HEK293 (cell line): Measurements from ENCODE around the gene KCNMA1.

Experiments
- CTCF ChIA-PET: fragments of 350-600 bp; formaldehyde crosslinking; extraction: SDS; loops from one replicate; lab custom pipeline; 2021; ENCODE audit warnings: antibody characterized with exemption; lab: Yijun Ruan, JAX
- POLR2A ChIA-PET: fragments of 300-600 bp; formaldehyde crosslinking; extraction: SDS; loops from one replicate; lab custom pipeline; 2020; ENCODE audit warnings: antibody characterized with exemption, inconsistent platforms; lab: Yijun Ruan, JAX
- H3K27ac ChIP-seq: fragments of 200-500 bp; sonication (Bioruptor generic); 2 replicates; pipeline ENCODE4 v1.5.1; 2014; ENCODE audit warnings: low read depth, low read length, control low read depth, inconsistent platforms; ENCODE audit errors: extremely low read depth
- H3K36me3 ChIP-seq, 2 experiments: fragments of 200-500 bp in 1 of 2; sonication (Bioruptor generic) in 1 of 2; 1 replicate in 1 of 2; 2 replicates in 1 of 2; pipeline ENCODE4 v1.5.1; 2014 to 2017; ENCODE audit warnings: inconsistent platforms in 2 of 2, low read length in 2 of 2; ENCODE audit not compliant: control insufficient read depth in 2 of 2, insufficient read depth in 1 of 2
- H3K4me1 ChIP-seq: fragments of 200-500 bp; sonication (Bioruptor generic); 2 replicates; pipeline ENCODE4 v1.5.1; 2014; ENCODE audit warnings: mild to moderate bottlenecking, low read length, inconsistent platforms; ENCODE audit not compliant: control insufficient read depth, insufficient read depth
- H3K4me3 ChIP-seq: 2 replicates; pipeline ENCODE4 v1.5.1; 2011; ENCODE audit warnings: low read depth, mild to moderate bottlenecking, control low read depth, low read length, moderate library complexity
- H3K9me3 ChIP-seq: fragments of 200-500 bp; sonication (Bioruptor generic); 2 replicates; pipeline ENCODE4 v1.5.1; 2014; ENCODE audit warnings: low read depth, low read length, inconsistent platforms; ENCODE audit not compliant: control insufficient read depth, insufficient read depth
- BCL11A ChIP-seq: fragments of 450-650 bp; formaldehyde crosslinking; IDR thresholded peaks from 2 replicates; pipeline ENCODE4 v1.5.1; 2016; ENCODE audit warnings: low read depth, missing biosample characterization, missing genetic modification characterization
- GLIS2 ChIP-seq: fragments of 450-650 bp; formaldehyde crosslinking; IDR thresholded peaks from 2 replicates; pipeline ENCODE4 v1.5.1; 2016; ENCODE audit warnings: missing biosample characterization, missing genetic modification characterization
- MZF1 ChIP-seq: fragments of 450-650 bp; formaldehyde crosslinking; IDR thresholded peaks from 2 replicates; pipeline ENCODE4 v1.5.1; 2017; ENCODE audit warnings: missing biosample characterization, missing genetic modification characterization, borderline replicate concordance
- REPIN1 ChIP-seq: fragments of 450-650 bp; formaldehyde crosslinking; IDR thresholded peaks from 2 replicates; pipeline ENCODE4 v1.5.1; 2017; ENCODE audit warnings: missing biosample characterization, missing genetic modification characterization, low read depth
- ZBTB21 ChIP-seq: fragments of 450-650 bp; formaldehyde crosslinking; IDR thresholded peaks from 2 replicates; pipeline ENCODE4 v1.5.1; 2017; ENCODE audit warnings: missing biosample characterization, missing genetic modification characterization
- ZBTB8A ChIP-seq: fragments of 450-650 bp; formaldehyde crosslinking; IDR thresholded peaks from 2 replicates; pipeline ENCODE4 v1.5.1; 2016; ENCODE audit warnings: missing biosample characterization, missing genetic modification characterization
- ZFP69B ChIP-seq: fragments of 450-650 bp; formaldehyde crosslinking; IDR thresholded peaks from 2 replicates; pipeline ENCODE4 v1.5.1; 2016; ENCODE audit warnings: missing biosample characterization, missing genetic modification characterization
- ZNF175 ChIP-seq: fragments of 450-650 bp; formaldehyde crosslinking; IDR thresholded peaks from 2 replicates; pipeline ENCODE4 v1.5.1; 2016; ENCODE audit warnings: missing biosample characterization, missing genetic modification characterization
- ZNF239 ChIP-seq: fragments of 450-650 bp; formaldehyde crosslinking; IDR thresholded peaks from 2 replicates; pipeline ENCODE4 v1.5.1; 2016; ENCODE audit warnings: missing biosample characterization, missing genetic modification characterization
- ZNF266 ChIP-seq: fragments of 450-650 bp; formaldehyde crosslinking; IDR thresholded peaks from 2 replicates; pipeline ENCODE4 v1.5.1; 2016; ENCODE audit warnings: missing biosample characterization, missing genetic modification characterization, low read depth
- ZNF391 ChIP-seq: fragments of 450-650 bp; formaldehyde crosslinking; IDR thresholded peaks from 2 replicates; pipeline ENCODE4 v1.5.1; 2016; ENCODE audit warnings: low read depth, missing biosample characterization, missing genetic modification characterization, borderline replicate concordance
- ZNF404 ChIP-seq: fragments of 450-650 bp; formaldehyde crosslinking; IDR thresholded peaks from 2 replicates; pipeline ENCODE4 v1.5.1; 2017; ENCODE audit warnings: missing biosample characterization, missing genetic modification characterization
- ZNF521 ChIP-seq: fragments of 450-650 bp; formaldehyde crosslinking; IDR thresholded peaks from 2 replicates; pipeline ENCODE4 v1.5.1; 2017; ENCODE audit warnings: missing biosample characterization, mild to moderate bottlenecking, missing genetic modification characterization
- ZNF596 ChIP-seq: fragments of 450-650 bp; IDR thresholded peaks from 2 replicates; pipeline ENCODE4 v1.5.0; 2018; ENCODE audit warnings: missing biosample characterization, mild to moderate bottlenecking, missing genetic modification characterization, moderate library complexity
- ZNF600 ChIP-seq: fragments of 450-650 bp; formaldehyde crosslinking; IDR thresholded peaks from 2 replicates; pipeline ENCODE4 v1.5.1; 2016; ENCODE audit warnings: missing biosample characterization, missing genetic modification characterization
- ZNF621 ChIP-seq: fragments of 450-650 bp; formaldehyde crosslinking; IDR thresholded peaks from 2 replicates; pipeline ENCODE4 v1.5.1; 2017; ENCODE audit warnings: missing biosample characterization, missing genetic modification characterization
- ZNF624 ChIP-seq: fragments of 450-650 bp; formaldehyde crosslinking; IDR thresholded peaks from 2 replicates; pipeline ENCODE4 v1.5.1; 2017; ENCODE audit warnings: missing biosample characterization, missing genetic modification characterization
- TF ChIP-seq, protein P1 (sequence below): fragments of 450-650 bp; formaldehyde crosslinking; IDR thresholded peaks from 2 replicates; pipeline ENCODE4 v1.5.1; 2016; ENCODE audit warnings: missing biosample characterization, missing genetic modification characterization
- TF ChIP-seq, protein P2 (sequence below): fragments of 450-650 bp; formaldehyde crosslinking; IDR thresholded peaks from 2 replicates; pipeline ENCODE4 v1.5.1; 2016; ENCODE audit warnings: missing biosample characterization, missing genetic modification characterization, low read depth
- TF ChIP-seq, protein P3 (sequence below): fragments of 450-650 bp; IDR thresholded peaks from 2 replicates; pipeline ENCODE4 v1.5.1; 2018; ENCODE audit warnings: missing biosample characterization, mild to moderate bottlenecking, missing genetic modification characterization
- TF ChIP-seq, protein P4 (sequence below): fragments of 450-650 bp; formaldehyde crosslinking; IDR thresholded peaks from 2 replicates; pipeline ENCODE4 v1.5.1; 2016; ENCODE audit warnings: missing biosample characterization, missing genetic modification characterization
- TF ChIP-seq, protein P5 (sequence below): fragments of 450-650 bp; formaldehyde crosslinking; IDR thresholded peaks from 2 replicates; pipeline ENCODE4 v1.5.1; 2016; ENCODE audit warnings: missing biosample characterization, missing genetic modification characterization, borderline replicate concordance
- TF ChIP-seq, protein P6 (sequence below): fragments of 450-650 bp; formaldehyde crosslinking; IDR thresholded peaks from 2 replicates; pipeline ENCODE4 v1.5.1; 2017; ENCODE audit warnings: missing biosample characterization, missing genetic modification characterization
- TF ChIP-seq, protein P7 (sequence below): fragments of 450-650 bp; formaldehyde crosslinking; IDR thresholded peaks from 2 replicates; pipeline ENCODE4 v1.5.1; 2016; ENCODE audit warnings: missing biosample characterization, missing genetic modification characterization

The KCNMA1 gene

DNA sequence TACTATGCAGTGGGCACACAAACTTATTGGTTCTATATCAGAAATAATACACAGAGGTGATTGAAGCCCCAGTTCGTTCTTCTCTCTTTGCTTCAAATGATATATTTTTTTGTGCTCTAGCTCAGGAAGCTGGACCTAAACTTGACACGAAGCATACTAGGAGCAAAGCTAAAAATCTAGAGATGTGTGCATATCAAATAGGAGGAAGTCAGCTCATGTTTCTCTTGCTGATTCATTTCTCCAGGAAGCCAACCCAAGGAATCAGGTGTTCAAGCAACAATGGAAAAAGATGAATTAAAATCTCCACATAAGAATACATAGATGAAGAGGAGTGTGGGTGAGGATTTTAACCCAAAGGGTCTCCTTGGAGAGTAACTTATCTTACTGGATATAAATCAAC is 432.5 kb downstream of the KCNMA1 start:
- Histone ChIP-seq H3K4me3 (no peak overlapping the region), H3K9me3 (no peaks in the 10 kb centered on the region), H3K4me1 (peaks cover 6% of the 10 kb centered on the region; the same call in 1 of the 2 replicates), H3K27ac (no peak overlapping the region)
- no peak for TF ChIP-seq ZBTB8A
- TF ChIP-seq, protein P1, sequence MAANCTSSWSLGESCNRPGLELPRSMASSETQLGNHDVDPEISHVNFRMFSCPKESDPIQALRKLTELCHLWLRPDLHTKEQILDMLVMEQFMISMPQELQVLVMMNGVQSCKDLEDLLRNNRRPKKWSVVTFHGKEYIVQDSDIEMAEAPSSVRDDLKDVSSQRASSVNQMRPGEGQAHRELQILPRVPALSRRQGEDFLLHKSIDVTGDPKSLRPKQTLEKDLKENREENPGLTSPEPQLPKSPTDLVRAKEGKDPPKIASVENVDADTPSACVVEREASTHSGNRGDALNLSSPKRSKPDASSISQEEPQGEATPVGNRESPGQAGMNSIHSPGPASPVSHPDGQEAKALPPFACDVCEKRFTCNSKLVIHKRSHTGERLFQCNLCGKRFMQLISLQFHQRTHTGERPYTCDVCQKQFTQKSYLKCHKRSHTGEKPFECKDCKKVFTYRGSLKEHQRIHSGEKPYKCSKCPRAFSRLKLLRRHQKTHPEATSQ (tag by site-specific recombination): no peak
- no peak for TF ChIP-seq ZFP69B (tag by site-specific recombination)
- no peak for TF ChIP-seq ZNF404
- no peak for TF ChIP-seq ZNF596 (tag by site-specific recombination)
- no peak for TF ChIP-seq BCL11A
- no peak for TF ChIP-seq ZNF600 (tag by site-specific recombination)
- no peak for TF ChIP-seq ZNF521 (tag by site-specific recombination)
- no peak for TF ChIP-seq ZNF624 (tag by site-specific recombination)
- TF ChIP-seq, protein P2, sequence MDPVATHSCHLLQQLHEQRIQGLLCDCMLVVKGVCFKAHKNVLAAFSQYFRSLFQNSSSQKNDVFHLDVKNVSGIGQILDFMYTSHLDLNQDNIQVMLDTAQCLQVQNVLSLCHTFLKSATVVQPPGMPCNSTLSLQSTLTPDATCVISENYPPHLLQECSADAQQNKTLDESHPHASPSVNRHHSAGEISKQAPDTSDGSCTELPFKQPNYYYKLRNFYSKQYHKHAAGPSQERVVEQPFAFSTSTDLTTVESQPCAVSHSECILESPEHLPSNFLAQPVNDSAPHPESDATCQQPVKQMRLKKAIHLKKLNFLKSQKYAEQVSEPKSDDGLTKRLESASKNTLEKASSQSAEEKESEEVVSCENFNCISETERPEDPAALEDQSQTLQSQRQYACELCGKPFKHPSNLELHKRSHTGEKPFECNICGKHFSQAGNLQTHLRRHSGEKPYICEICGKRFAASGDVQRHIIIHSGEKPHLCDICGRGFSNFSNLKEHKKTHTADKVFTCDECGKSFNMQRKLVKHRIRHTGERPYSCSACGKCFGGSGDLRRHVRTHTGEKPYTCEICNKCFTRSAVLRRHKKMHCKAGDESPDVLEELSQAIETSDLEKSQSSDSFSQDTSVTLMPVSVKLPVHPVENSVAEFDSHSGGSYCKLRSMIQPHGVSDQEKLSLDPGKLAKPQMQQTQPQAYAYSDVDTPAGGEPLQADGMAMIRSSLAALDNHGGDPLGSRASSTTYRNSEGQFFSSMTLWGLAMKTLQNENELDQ: no peak
- TF ChIP-seq, protein P3, sequence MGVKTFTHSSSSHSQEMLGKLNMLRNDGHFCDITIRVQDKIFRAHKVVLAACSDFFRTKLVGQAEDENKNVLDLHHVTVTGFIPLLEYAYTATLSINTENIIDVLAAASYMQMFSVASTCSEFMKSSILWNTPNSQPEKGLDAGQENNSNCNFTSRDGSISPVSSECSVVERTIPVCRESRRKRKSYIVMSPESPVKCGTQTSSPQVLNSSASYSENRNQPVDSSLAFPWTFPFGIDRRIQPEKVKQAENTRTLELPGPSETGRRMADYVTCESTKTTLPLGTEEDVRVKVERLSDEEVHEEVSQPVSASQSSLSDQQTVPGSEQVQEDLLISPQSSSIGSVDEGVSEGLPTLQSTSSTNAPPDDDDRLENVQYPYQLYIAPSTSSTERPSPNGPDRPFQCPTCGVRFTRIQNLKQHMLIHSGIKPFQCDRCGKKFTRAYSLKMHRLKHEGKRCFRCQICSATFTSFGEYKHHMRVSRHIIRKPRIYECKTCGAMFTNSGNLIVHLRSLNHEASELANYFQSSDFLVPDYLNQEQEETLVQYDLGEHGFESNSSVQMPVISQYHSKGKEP (tag by site-specific recombination): no peak
- no peak for TF ChIP-seq ZNF391
- TF ChIP-seq, all 188 proteins: peak for 0
- CTCF ChIA-PET: no interaction called here
- H3K36me3 ChIP-seq: no peaks in the 10 kb centered on the region
- POLR2A ChIA-PET: no interaction called here

DNA sequence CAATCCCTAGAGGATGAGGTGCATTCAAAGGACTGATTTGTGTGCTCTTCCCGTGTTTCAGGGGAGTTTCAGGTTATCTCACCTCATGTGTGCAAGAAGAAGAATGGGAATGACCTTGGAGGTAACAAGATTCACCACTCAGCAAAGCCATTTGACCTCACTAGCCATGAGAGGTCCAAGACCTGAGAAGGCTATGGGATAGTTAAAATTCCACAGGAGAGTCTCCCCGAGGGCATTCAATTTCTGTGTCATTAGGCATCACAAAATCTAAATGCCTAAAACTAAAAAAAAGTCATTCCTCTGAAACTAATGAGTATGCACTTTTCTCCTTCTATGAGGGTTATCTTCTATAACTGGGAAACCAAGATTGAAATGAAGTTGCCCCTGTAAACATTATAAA is 433.4 kb downstream of the KCNMA1 start:
- POLR2A ChIA-PET: no interaction called here

More for the DNA sequence above, 433.4 kb downstream of the KCNMA1 start:
- Histone ChIP-seq H3K27ac (no peak overlapping the region), H3K9me3 (no peaks in the 10 kb centered on the region), H3K4me1 (peaks cover 6% of the 10 kb centered on the region; the same call in 1 of the 2 replicates), H3K4me3 (no peak overlapping the region), H3K36me3 (no peaks in the 10 kb centered on the region)
- no peak for TF ChIP-seq ZBTB21 (tag by site-specific recombination)
- no peak for TF ChIP-seq GLIS2 (tag by site-specific recombination)
- TF ChIP-seq, protein P4, sequence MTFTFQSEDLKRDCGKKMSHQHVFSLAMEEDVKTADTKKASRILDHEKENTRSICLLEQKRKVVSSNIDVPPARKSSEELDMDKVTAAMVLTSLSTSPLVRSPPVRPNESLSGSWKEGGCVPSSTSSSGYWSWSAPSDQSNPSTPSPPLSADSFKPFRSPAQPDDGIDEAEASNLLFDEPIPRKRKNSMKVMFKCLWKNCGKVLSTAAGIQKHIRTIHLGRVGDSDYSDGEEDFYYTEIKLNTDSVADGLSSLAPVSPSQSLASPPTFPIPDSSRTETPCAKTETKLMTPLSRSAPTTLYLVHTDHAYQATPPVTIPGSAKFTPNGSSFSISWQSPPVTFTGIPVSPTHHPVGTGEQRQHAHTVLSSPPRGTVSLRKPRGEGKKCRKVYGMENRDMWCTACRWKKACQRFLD (tag by site-specific recombination): no peak
- TF ChIP-seq ZNF175 (tag by site-specific recombination): no peak
- no peak for TF ChIP-seq ZNF239 (tag by site-specific recombination)
- TF ChIP-seq REPIN1: no peak
- TF ChIP-seq, protein P5, sequence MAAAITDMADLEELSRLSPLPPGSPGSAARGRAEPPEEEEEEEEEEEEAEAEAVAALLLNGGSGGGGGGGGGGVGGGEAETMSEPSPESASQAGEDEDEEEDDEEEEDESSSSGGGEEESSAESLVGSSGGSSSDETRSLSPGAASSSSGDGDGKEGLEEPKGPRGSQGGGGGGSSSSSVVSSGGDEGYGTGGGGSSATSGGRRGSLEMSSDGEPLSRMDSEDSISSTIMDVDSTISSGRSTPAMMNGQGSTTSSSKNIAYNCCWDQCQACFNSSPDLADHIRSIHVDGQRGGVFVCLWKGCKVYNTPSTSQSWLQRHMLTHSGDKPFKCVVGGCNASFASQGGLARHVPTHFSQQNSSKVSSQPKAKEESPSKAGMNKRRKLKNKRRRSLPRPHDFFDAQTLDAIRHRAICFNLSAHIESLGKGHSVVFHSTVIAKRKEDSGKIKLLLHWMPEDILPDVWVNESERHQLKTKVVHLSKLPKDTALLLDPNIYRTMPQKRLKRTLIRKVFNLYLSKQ: no peak
- TF ChIP-seq ZNF621 (tag by site-specific recombination): no peak
- TF ChIP-seq ZNF266 (tag by site-specific recombination): no peak
- TF ChIP-seq MZF1 (tag by site-specific recombination): no peak
- TF ChIP-seq, protein P6, sequence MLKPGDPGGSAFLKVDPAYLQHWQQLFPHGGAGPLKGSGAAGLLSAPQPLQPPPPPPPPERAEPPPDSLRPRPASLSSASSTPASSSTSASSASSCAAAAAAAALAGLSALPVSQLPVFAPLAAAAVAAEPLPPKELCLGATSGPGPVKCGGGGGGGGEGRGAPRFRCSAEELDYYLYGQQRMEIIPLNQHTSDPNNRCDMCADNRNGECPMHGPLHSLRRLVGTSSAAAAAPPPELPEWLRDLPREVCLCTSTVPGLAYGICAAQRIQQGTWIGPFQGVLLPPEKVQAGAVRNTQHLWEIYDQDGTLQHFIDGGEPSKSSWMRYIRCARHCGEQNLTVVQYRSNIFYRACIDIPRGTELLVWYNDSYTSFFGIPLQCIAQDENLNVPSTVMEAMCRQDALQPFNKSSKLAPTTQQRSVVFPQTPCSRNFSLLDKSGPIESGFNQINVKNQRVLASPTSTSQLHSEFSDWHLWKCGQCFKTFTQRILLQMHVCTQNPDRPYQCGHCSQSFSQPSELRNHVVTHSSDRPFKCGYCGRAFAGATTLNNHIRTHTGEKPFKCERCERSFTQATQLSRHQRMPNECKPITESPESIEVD (tag by site-specific recombination): no peak
- TF ChIP-seq, protein P7, sequence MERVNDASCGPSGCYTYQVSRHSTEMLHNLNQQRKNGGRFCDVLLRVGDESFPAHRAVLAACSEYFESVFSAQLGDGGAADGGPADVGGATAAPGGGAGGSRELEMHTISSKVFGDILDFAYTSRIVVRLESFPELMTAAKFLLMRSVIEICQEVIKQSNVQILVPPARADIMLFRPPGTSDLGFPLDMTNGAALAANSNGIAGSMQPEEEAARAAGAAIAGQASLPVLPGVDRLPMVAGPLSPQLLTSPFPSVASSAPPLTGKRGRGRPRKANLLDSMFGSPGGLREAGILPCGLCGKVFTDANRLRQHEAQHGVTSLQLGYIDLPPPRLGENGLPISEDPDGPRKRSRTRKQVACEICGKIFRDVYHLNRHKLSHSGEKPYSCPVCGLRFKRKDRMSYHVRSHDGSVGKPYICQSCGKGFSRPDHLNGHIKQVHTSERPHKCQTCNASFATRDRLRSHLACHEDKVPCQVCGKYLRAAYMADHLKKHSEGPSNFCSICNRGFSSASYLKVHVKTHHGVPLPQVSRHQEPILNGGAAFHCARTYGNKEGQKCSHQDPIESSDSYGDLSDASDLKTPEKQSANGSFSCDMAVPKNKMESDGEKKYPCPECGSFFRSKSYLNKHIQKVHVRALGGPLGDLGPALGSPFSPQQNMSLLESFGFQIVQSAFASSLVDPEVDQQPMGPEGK (tag by site-specific recombination): no peak
- CTCF ChIA-PET: no interaction called here
